Stimulated activated CD4-positive, alpha-beta T cell treated with anti-CD3 and anti-CD28 coated beads, Interleukin-2, amount 100 ng/mL, for 48 hours (primary cell): ENCODE measurements around the gene HOXD8.

Source experiments
- DNase-seq, 2 donors: peaks; one replicate each; pipeline ENCODE4 v3.0.0-alpha.2; 2020

The HOXD8 gene

GRCh38 chr2:176128982-176129796 lies at the start of gene HOXD8:
Gene HOXD8, plus strand, starts transcription at chr2:176129705. Its CDS starts 662 bp downstream, at chr2:176130367.
- DNase-seq: no peak

- DNase-seq: no peak
Observed at GRCh38 chr2:176079831-176080539, 49.5 kb upstream of the HOXD8 start.

- DNase-seq: no peak
Observed at GRCh38 chr2:176080540-176081375, 48.7 kb upstream of the HOXD8 start.

GRCh38 chr2:176081376-176081836 lies 48.1 kb upstream of the HOXD8 start:
- no peak for DNase-seq

- no peak for DNase-seq
Observed at GRCh38 chr2:176081837-176082524, 47.5 kb upstream of the HOXD8 start.

GRCh38 chr2:176082525-176082823 lies 47.0 kb upstream of the HOXD8 start:
- DNase-seq: no peak

GRCh38 chr2:176082824-176083751 lies 46.4 kb upstream of the HOXD8 start:
- DNase-seq: no peak

- DNase-seq: no peak
Observed at GRCh38 chr2:176083796-176084261, 45.7 kb upstream of the HOXD8 start, which contains the start of gene EVX2. Gene EVX2, minus strand, starts transcription at chr2:176083962. Its CDS starts 186 bp downstream, at chr2:176083776.

GRCh38 chr2:176084611-176085119 lies 44.8 kb upstream of the HOXD8 start:
- DNase-seq: no peak

- DNase-seq: no peak
Observed at GRCh38 chr2:176085120-176085788, 44.3 kb upstream of the HOXD8 start.

- no peak for DNase-seq
Observed at GRCh38 chr2:176085861-176086771, 43.4 kb upstream of the HOXD8 start.

- no peak for DNase-seq
Observed at GRCh38 chr2:176087330-176088047, 42.0 kb upstream of the HOXD8 start.

GRCh38 chr2:176088048-176088936 lies 41.2 kb upstream of the HOXD8 start:
- no peak for DNase-seq

- DNase-seq: no peak
Observed at GRCh38 chr2:176088937-176089842, 40.3 kb upstream of the HOXD8 start.

- no peak for DNase-seq
Observed at GRCh38 chr2:176089843-176090395, 39.6 kb upstream of the HOXD8 start.

GRCh38 chr2:176090862-176091261 lies 38.6 kb upstream of the HOXD8 start:
- DNase-seq: no peak
